ENCODE results near the gene CHST8. TPM values are rescaled to one million over a fixed set of nuclear protein-coding genes. Genes with fewer than 3 reads are reported as not detected.

Gene CHST8
- polyA plus RNA-seq, 3 donors, result not detected

GRCh38 chr19:33601583-33601982 is 20.2 kb upstream of the CHST8 start:
- no peak overlapping the region for H3K9ac ChIP-seq (ENCODE audit: insufficient read depth, low read length, poor library complexity, severe bottlenecking)
- H3K27ac ChIP-seq (ENCODE audit: low read depth in 1 of 2, low read length in 2 of 2), result no peak overlapping the region
- H2AFZ ChIP-seq (ENCODE audit: insufficient read depth, low read depth, low read length, poor library complexity, severe bottlenecking), result no peak overlapping the region
- Mint-ChIP-seq H3K27me3 (ENCODE audit: low read depth in 3 of 3) (peaks cover 3 to 9% (median 4%) of the 10 kb centered on the region in 3 donors), H3K36me3 (no peaks in the 10 kb centered on the region), H3K9me3 (peaks cover 23 to 47% (median 33%) of the 10 kb centered on the region in 7 donors), H3K4me1 (no peaks in the 10 kb centered on the region), H3K27ac (no peak overlapping the region), H3K4me3 (no peak overlapping the region)
- H3K4me3 ChIP-seq (replicated peaks in 1 of 3; ENCODE audit: low read depth in 2 of 3, low read length in 3 of 3), result no peak overlapping the region
- intact Hi-C loops (cut with micrococcal nuclease), result no loop called here
- H3K79me2 ChIP-seq (ENCODE audit: insufficient read depth, low read length), result no peaks in the 10 kb centered on the region
- TF ChIP-seq, protein P1, sequence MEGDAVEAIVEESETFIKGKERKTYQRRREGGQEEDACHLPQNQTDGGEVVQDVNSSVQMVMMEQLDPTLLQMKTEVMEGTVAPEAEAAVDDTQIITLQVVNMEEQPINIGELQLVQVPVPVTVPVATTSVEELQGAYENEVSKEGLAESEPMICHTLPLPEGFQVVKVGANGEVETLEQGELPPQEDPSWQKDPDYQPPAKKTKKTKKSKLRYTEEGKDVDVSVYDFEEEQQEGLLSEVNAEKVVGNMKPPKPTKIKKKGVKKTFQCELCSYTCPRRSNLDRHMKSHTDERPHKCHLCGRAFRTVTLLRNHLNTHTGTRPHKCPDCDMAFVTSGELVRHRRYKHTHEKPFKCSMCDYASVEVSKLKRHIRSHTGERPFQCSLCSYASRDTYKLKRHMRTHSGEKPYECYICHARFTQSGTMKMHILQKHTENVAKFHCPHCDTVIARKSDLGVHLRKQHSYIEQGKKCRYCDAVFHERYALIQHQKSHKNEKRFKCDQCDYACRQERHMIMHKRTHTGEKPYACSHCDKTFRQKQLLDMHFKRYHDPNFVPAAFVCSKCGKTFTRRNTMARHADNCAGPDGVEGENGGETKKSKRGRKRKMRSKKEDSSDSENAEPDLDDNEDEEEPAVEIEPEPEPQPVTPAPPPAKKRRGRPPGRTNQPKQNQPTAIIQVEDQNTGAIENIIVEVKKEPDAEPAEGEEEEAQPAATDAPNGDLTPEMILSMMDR (IDR thresholded peaks at IDR 0.05), result no peak
- no peak for DNase-seq
- WGBS (ENCODE audit: insufficient coverage), result 100% methylated on average over 1 of the region's 2 CpGs
- peaks cover 30 to 36% of the 10 kb centered on the region in 2 donors for H3K9me3 ChIP-seq (replicated peaks in 1 of 2; ENCODE audit: control insufficient read depth in 1 of 2, insufficient read depth in 1 of 2, low read length in 2 of 2)
- no peaks in the 10 kb centered on the region for H3K27me3 ChIP-seq (ENCODE audit: control insufficient read depth in 2 of 2, insufficient read depth in 2 of 2, low read length in 2 of 2)
- no peaks in the 10 kb centered on the region for H3K36me3 ChIP-seq (replicated peaks in 1 of 2; ENCODE audit: control insufficient read depth in 1 of 2, insufficient read depth in 2 of 2, low read length in 2 of 2)
- no peaks in the 10 kb centered on the region for H3K4me1 ChIP-seq (ENCODE audit: control insufficient read depth in 1 of 2, insufficient read depth in 2 of 2, low read length in 2 of 2)
- H3K4me2 ChIP-seq (replicated peaks; ENCODE audit: extremely low read depth, low read length, poor library complexity, severe bottlenecking), result no peak overlapping the region
- H4K20me1 ChIP-seq (ENCODE audit: insufficient read depth, low read length), result no peaks in the 10 kb centered on the region

GRCh38 chr19:33602576-33603204 is 19.1 kb upstream of the CHST8 start:
- Histone ChIP-seq H3K4me3 (replicated peaks in 1 of 3; ENCODE audit: low read depth in 2 of 3, low read length in 3 of 3) (no peak overlapping the region), H3K4me1 (ENCODE audit: control insufficient read depth in 1 of 2, insufficient read depth in 2 of 2, low read length in 2 of 2) (no peaks in the 10 kb centered on the region), H3K27me3 (ENCODE audit: control insufficient read depth in 2 of 2, insufficient read depth in 2 of 2, low read length in 2 of 2) (no peaks in the 10 kb centered on the region), H4K20me1 (ENCODE audit: insufficient read depth, low read length) (no peaks in the 10 kb centered on the region), H3K4me2 (replicated peaks; ENCODE audit: extremely low read depth, low read length, poor library complexity, severe bottlenecking) (no peak overlapping the region), H3K36me3 (replicated peaks in 1 of 2; ENCODE audit: control insufficient read depth in 1 of 2, insufficient read depth in 2 of 2, low read length in 2 of 2) (no peaks in the 10 kb centered on the region), H3K9me3 (replicated peaks in 1 of 2; ENCODE audit: control insufficient read depth in 1 of 2, insufficient read depth in 1 of 2, low read length in 2 of 2) (peaks cover 30 to 36% of the 10 kb centered on the region in 2 donors), H3K27ac (ENCODE audit: low read depth in 1 of 2, low read length in 2 of 2) (no peak overlapping the region), H3K9ac (ENCODE audit: insufficient read depth, low read length, poor library complexity, severe bottlenecking) (no peak overlapping the region), H3K79me2 (ENCODE audit: insufficient read depth, low read length) (no peaks in the 10 kb centered on the region), H2AFZ (ENCODE audit: insufficient read depth, low read depth, low read length, poor library complexity, severe bottlenecking) (no peak overlapping the region)
- Mint-ChIP-seq H3K27ac (no peak overlapping the region), H3K4me1 (no peaks in the 10 kb centered on the region), H3K36me3 (no peaks in the 10 kb centered on the region), H3K27me3 (ENCODE audit: low read depth in 3 of 3) (peaks cover 0 to 4% (median 3%) of the 10 kb centered on the region in 3 donors), H3K9me3 (peaks cover 23 to 47% (median 31%) of the 10 kb centered on the region in 7 donors), H3K4me3 (no peak overlapping the region)
- TF ChIP-seq, protein P1 (IDR thresholded peaks at IDR 0.05), result no peak
- DNase-seq, result no peak
- intact Hi-C loops (cut with micrococcal nuclease), result no loop called here
- 93% methylated on average over 8 of the region's 16 CpGs for WGBS (ENCODE audit: insufficient coverage)

Measured in CD14-positive monocyte (primary cell).